T-helper 2 cell treated with Interferon-gamma antibody and Interleukin-4, amounts not matched to agents 100 ng/mL and 5 ng/mL, for 36 hours (primary cell): Measurements from ENCODE around the gene LDLRAD3. TPM values are rescaled to one million over a fixed set of nuclear protein-coding genes. Genes with fewer than 3 reads are reported as not detected.
"Not testable (repeated sequence)": the region's sequence is repeated elsewhere in the genome, so short reads cannot be mapped to it uniquely, and the experiment has no call there.

ENCODE experiments used
- intact Hi-C: fragments of 100-400 bp; cut with micrococcal nuclease; formaldehyde crosslinking; loops from one replicate; pipeline ENCODE4 v1.15.1; 2023
- total RNA-seq: library from RNA; stranded (reverse); gene quantifications from 2 replicates; pipeline ENCODE4 v1.2.3, GENCODE V29; 2022

The LDLRAD3 gene
- total RNA-seq, 1 donor from 2014 or later = 1.0 TPM

GRCh38 chr11:35990816-35991215, 47.0 kb downstream of the LDLRAD3 start:
- intact Hi-C loops = no loop called here

GRCh38 chr11:35992548-35992947, 48.7 kb downstream of the LDLRAD3 start:
- intact Hi-C loops = no loop called here

GRCh38 chr11:35994421-35994820, 50.6 kb downstream of the LDLRAD3 start:
- intact Hi-C loops = no loop called here

- intact Hi-C loops = no loop called here
These were observed 51.9 kb downstream of the LDLRAD3 start for GRCh38 chr11:35995681-35996271.

GRCh38 chr11:35997902-35998520, 54.1 kb downstream of the LDLRAD3 start:
- intact Hi-C loops = no loop called here

GRCh38 chr11:35998634-35999033, 54.8 kb downstream of the LDLRAD3 start:
- intact Hi-C loops = no loop called here

- intact Hi-C loops = no loop called here
These were observed 56.8 kb downstream of the LDLRAD3 start for GRCh38 chr11:36000616-36001190.

- intact Hi-C loops = no loop called here
These were observed 58.3 kb downstream of the LDLRAD3 start for GRCh38 chr11:36002196-36002595.

- intact Hi-C loops = no loop called here
These were observed 58.9 kb downstream of the LDLRAD3 start for GRCh38 chr11:36002796-36003195.

GRCh38 chr11:36006556-36006955, 62.7 kb downstream of the LDLRAD3 start:
- intact Hi-C loops = no loop called here

- intact Hi-C loops = no loop called here
These were observed 63.3 kb downstream of the LDLRAD3 start for GRCh38 chr11:36007127-36007655.

- intact Hi-C loops = no loop called here
These were observed 64.7 kb downstream of the LDLRAD3 start for GRCh38 chr11:36008584-36008983.

GRCh38 chr11:36009473-36009872, 65.6 kb downstream of the LDLRAD3 start:
- intact Hi-C loops = no loop called here

GRCh38 chr11:36010010-36010740, 66.3 kb downstream of the LDLRAD3 start:
- intact Hi-C loops = no loop called here

- intact Hi-C loops = no loop called here
These were observed 67.7 kb downstream of the LDLRAD3 start for GRCh38 chr11:36011574-36011973.

GRCh38 chr11:36012455-36012854, 68.6 kb downstream of the LDLRAD3 start:
- intact Hi-C loops = no loop called here

- intact Hi-C loops = no loop called here
These were observed 69.1 kb downstream of the LDLRAD3 start for GRCh38 chr11:36012979-36013378.

- intact Hi-C loops = not testable (repeated sequence)
These were observed 69.6 kb downstream of the LDLRAD3 start for GRCh38 chr11:36013446-36013845.

- intact Hi-C loops = no loop called here
These were observed 70.4 kb downstream of the LDLRAD3 start for GRCh38 chr11:36013950-36014897.

GRCh38 chr11:36014898-36015665, 71.2 kb downstream of the LDLRAD3 start:
- intact Hi-C loops = no loop called here
